COR-L47 (cell line): ENCODE measurements around the gene PSMG4.

Experiments
- DNase-seq: peaks from one replicate; lab custom pipeline; 2025; lab: John Stamatoyannopoulos, UW

Gene PSMG4

DNA sequence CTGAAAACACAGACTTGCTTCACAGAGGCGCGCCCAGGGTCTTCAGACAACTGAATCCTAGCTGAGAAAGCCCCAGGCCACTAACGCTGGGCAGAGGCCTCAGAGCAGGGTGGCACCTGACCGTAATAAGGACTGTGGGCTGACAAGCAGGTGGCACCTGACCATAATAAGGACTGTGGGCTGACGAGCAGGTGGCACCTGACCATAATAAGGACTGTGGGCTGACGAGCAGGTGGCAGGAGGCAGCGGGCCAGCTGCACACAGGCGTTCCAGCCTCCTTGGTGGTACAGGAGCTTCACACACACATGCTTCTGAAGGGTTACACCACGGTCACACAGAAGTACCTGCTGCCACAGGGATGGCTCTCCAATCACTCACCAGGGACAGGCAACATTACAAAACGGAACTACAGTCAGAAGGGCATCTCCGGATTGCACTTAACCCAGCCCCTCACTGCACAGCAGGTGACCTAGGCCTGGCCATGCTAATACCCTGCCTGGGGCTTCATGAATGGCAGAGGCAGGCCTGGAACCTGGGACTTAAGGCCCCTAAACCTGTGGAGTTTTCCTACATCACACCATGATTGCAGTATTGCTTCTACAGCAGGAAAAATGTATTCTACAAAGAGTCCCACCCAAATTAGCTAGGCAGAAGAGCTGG lies 50.8 kb downstream of the PSMG4 start:
- peak; percentile 75 for DNase-seq

DNA sequence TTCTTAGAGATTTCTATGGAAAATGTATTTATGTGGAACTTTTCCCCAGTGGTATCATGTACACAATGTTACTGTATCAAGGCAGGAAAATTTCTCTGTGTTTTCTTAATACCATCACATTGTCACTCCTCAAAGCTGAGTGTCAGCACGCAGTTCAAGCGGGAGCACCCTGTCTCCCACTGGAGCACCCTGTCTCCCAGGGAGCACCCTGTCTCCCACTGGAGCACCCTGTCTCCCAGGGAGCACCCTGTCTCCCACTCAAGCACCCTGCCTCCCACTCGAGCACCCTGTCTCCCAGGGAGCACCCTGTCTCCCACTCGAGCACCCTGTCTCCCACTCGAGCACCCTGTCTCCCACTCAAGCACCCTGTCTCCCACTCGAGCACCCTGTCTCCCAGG lies 51.3 kb downstream of the PSMG4 start:
- no peak for DNase-seq

DNA sequence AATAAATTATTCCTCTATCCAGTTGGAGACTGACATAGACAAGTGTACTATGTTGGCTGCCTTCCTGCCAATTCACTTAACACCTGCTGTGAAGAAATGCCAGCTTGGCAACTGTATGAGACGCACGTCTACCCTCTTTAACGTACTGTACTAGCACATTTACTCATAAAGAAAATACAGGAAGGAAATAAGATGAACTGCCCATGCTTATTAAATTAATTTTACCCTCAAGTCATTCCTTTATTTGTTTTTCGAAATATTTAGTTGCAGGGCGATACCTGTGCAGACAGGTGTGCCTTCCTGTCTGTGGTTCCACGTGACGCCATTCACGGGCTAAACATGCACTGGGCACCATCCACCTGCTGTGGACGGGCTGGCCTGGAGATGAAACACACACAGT lies 52.0 kb downstream of the PSMG4 start:
- no peak for DNase-seq

DNA sequence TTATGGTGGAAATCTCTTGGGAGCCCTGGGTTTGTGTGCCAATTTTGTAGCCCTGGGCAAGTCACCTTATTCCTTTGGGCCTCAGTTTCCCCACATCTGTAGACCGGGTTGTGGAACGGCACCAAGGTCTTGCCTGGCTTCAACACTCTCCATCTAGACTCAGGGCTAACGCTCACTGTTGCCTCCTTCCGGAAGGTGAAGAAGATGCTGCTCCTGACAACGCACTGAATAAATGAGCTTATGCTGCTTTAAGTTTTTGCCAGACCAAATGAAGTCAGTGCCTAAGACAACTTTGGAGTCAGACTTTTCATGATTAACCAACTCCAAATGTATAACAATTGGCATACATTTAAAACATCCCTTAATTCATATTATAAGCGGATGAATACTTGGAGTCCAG lies 53.1 kb downstream of the PSMG4 start:
- DNase-seq = no peak

DNA sequence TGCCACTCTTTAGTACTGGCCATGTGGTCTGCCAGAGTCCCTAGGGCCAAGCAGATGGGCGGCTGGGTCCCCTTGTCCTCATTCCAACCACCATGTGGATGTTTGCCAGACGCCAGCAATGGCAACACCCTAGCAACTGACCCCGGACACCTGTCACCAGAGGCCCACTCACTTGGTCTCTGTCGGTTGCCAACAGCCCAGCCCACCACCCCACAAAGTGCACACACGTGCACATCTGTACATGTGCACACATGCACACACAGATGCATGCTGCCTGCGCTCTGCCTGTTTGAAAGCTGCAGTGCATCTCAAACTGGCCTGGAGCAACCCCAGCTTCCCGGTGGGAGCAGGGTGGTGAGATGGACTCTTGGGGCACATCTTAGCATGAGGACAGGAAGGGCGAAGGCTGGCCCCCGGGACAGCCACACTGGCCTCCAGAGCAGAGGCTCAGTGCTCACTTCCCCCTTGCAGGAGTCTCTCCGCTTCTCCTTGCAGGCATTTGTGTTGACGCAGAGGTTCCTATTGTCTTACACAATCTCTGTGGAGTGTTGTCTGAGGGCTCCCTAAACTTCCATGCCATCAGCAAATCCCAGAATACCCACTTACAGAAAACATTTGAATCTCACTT lies 54.0 kb downstream of the PSMG4 start:
- DNase-seq = no peak

DNA sequence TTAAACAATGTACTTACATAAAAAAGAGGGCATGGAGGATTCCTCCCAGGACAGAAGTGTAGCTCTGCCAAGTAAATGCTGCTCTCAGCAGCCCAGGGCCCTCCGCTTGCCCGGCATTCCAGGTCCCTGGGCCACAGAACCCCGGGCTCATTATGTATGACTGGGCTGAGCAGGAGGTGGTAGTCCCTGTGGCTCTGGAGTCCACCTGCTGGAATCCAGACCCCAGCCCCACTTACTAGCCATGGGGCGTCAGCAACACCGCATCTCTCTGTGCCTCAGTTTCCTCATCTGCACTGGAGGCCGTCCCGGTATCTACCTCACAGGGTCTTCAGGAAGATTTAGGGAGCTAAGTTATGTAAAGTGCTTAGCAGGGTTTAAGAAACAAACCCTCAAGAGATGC lies 55.4 kb downstream of the PSMG4 start:
- no peak for DNase-seq

DNA sequence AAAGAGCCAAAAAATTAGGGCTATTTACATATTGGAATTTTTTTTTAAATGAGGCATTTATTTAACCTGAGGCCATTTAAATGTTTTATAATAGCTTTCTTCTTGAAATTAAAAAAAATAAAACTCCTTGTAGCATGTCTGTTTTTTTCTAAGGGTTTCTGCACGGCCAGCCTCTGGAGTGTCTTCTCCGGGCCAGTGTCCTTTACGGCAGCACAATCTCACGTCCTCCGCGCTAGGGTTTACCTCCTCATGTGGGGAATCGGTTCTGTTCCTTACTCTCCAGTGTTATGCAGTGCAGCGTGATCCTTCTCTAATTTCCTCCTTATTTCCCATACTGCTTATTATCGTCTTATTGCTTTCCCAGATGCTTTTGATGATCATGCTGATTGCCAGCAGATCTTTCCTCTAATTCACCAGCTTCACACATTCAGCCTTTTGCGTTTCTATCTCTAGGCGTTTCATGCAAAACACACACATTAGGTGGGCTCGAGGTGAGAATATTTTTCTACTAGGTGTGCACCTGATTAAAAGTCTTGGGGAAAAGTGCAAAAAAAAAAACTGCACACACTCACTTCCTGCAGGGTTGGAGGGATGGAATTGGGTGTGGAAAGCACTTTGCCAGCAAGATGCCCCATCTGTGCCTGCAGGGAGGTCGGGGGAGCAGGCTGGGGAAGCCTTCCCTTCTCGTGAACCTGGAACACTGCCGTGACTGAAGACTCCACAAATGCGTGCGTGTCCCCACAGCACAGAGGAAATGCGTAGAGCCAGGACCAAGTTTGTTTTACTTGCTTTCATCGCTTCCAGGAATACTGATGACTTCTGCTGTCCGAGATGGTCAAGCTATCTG lies 56.1 kb downstream of the PSMG4 start:
- DNase-seq = no peak

DNA sequence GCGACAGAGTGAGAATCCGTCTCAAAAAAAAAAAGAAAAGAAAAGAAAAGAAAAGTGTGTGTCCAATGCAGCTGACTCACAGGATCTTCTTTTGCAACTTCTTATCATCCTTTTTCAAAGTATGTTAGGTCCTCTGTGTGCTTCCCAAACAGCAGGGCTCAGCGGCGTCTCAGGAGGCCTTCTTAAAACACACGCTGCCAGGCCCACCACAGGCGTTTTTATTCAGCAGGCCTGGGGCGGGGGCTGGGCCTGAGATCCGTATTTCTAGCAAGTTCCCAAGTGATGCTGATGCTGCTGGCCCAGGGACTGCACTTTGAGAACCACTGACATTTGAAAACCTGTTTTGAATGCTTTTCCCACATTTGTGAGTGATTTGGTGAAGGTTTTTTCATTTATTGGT lies 57.1 kb downstream of the PSMG4 start:
- no peak for DNase-seq

DNA sequence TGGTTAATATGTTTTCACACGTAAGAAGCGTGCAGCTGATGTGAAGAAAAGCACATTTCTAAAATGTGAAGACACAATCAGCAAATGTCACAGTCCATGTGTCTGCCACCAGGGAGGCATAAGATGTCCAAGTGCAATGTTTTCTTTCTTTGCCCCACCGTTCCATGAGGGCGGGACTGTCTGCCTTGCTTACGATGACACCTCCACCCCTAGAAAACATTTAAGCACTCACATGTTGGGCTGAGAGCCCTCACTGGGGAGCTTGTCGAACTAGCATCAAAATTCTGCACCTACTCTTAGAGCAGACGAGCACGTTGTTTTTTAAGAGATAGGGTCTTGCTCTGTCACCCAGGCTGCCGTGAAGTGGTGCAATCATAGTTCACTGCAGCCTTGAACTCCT lies 57.6 kb downstream of the PSMG4 start:
- no peak for DNase-seq

DNA sequence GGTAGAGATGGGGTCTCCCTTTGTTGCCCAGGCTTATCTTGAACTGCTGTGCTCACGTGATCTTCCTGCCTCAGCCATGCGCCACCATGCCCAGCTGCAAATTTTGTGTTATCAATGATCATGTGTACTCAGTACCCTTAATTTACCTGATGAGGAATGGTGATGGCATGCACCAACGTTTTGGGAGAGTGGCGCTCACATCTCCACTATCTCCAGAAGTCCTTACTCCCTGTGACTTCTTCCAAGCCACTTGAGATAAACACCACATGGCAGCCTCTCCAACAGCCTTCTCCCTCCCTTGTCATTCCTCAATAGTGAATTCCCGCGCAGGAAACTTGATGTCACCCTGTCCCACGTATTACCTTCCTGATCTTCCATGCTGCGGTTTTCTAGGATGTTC lies 58.1 kb downstream of the PSMG4 start:
- no peak for DNase-seq
